ENCODE data around the gene HK1.

DNA sequence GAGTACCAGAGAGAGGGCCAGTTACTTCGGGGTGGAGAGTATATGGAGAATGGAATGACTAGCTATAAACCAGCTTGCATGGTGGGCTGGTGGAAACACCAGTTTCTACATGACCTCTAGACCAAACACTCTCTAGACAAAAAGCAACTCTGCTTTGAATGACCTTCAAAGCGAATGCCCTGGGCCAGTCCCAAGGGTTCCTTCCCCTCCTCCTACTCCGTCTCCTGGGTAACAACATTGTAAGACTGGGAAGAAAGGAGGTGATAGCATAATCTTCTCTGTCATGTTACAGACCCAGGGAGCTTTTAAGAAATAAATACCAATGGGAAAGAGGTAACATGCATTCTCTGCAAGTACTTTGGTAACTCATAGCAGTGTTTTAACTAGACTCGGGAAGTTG is 7.4 kb downstream of the HK1 start:
- TF ChIP-seq, protein P1, sequence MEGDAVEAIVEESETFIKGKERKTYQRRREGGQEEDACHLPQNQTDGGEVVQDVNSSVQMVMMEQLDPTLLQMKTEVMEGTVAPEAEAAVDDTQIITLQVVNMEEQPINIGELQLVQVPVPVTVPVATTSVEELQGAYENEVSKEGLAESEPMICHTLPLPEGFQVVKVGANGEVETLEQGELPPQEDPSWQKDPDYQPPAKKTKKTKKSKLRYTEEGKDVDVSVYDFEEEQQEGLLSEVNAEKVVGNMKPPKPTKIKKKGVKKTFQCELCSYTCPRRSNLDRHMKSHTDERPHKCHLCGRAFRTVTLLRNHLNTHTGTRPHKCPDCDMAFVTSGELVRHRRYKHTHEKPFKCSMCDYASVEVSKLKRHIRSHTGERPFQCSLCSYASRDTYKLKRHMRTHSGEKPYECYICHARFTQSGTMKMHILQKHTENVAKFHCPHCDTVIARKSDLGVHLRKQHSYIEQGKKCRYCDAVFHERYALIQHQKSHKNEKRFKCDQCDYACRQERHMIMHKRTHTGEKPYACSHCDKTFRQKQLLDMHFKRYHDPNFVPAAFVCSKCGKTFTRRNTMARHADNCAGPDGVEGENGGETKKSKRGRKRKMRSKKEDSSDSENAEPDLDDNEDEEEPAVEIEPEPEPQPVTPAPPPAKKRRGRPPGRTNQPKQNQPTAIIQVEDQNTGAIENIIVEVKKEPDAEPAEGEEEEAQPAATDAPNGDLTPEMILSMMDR (conservative IDR thresholded peaks at IDR 0.05; ENCODE audit: low read length) = no peak
- no peak for TF ChIP-seq EZH2phosphoT487 (IDR thresholded peaks at IDR 0.05; ENCODE audit: borderline replicate concordance, low read depth, low read length)
